ENCODE results near the gene LMO1.

Gene LMO1

DNA sequence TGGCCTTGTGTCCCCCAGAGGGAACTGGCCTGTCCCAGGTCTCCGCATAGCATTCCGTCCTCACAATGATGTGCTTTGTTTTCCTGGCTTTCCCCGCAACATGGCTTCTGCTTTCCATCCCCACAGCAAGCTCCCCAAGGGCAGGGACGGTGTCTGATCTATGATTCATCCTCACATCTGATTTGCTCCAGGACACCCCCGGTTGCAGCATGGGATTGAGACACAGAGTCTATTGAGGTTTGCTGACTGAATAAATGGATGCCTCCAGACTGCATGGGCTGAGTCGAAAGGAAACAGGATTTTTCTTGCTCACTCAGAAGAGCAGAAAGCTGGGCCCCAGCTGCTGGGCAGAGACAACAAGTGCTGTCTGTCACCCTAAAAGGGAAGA is 40.2 kb downstream of the LMO1 start:
- no peak for DNase-seq

DNA sequence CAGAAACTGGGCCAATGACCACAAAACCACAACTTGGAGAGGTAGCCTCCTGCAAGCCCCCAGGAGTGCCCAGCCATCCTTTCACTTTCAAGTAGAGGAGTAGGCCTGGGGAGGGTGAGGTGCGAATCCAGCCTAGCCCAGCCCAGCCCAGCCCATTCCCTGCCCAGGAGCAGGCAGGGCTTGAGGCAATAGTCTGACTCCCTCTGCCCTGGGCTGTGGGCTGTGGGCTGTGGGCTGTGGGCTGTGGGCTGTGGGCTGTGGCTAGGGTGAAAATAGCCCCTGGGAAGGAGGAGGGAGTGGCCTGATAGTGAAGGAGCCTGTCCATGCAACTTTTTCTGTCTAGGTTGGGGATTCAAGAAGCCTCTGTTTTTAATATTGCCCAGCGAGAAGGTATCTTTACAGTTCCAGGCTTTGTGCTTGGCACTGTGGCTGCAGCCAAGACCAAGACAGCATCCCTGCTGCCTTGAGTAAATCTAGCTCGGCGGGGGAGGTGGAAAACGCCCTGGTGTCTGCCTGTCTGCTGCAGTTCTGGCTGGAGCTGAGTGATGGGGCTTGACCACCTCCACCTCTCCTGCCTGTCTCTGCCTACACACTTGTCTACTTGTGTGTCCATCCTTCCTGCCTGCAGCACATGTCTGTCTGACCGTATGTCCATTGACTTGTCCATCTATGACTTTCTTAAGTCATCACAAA is 40.7 kb downstream of the LMO1 start:
- no peak for DNase-seq

DNA sequence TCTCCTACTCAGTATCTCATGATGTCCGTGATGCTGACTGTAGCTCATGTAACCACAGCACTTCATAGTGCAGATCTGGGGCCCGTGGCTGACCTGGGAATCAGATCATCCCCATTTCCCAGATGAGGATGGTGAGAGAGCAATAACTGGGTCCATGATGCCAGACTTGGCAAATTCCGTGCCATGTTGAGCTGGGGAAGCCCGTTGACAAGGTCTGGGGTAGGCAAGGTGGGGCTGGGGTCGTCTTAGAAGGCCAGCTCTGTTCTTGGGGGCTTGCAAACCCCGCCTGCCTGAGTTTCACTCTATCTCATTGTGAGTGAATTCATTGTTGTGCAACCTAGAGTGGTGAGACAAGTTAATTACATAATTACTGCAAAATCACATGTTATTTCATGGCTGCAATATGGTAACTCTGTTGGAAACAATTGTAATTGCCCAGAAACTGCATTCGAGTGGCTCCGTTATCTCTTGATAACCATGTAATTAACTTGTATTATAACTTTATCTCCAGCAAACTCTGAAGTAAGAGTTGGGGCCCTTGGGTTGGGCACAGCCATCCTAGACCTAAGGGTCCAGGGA is 41.7 kb downstream of the LMO1 start:
- DNase-seq: no peak

DNA sequence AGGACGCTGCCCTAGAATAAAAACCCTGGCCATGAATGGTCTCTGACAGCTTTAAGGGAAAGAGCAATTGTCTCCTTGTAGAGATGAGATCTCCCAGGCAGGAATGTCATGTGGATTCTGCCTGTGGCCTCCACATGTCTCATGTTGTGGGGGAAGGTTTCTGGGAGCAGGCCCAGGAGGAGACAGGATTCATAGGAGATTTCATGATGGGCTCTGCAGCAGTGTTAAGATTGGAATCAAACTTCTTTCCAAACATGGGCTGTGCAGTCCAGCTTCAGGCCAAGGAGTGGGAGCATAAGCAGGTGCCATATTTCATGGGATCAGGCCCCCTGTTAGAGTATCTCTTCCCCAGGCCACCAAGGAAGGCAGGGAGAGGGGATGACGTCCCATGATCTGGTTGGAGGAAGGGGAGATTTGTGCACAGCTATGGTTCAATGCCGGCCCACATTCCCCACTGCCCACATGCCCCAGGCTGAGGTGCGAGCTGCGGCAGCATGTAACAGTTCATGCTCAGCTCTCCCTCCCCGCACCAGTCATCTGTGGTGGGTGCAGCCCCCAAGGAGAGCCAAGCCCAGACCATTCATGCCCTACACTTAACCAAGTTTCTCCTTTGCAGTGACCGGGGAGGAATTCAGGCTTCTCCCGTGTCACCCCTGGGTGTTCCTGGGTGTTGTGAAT is 42.5 kb downstream of the LMO1 start:
- DNase-seq: no peak

DNA sequence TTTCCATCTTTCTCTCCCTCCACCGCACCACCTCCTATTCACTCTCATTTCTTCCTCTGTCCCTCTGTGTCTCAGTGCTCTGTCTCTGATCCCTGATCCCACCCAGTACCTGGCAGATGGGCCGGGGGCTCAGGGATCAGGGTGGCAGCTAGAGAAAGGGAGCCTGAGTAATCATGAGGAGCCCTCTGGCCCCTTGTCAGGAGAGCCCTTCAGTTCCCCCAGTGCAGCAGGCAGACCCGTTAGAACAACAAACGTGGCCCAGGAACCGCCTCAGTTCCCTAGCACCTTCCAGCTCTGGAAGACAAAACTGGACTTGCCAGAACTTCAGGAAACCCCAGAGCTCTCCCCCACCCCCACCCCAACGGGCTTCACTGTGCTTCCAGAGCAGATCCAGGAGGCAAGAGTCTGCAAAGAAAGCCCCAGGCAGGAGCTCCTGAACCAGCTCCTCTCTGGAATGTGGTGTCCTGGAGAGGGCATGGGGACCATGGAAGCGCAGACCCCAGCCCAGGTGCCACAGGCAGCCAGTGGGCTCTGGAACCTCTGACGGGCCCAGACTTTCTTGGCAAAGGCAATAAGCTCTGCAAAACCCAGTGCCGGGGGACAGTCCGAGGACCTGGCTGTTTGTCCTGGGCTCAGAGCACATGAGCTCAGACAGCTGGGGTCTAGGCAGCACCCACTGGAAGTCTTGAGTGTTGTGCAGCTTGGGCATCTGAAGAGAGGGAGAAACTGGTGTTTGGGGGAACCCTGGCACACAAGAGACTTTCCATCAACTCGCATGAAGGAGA is 43.2 kb downstream of the LMO1 start:
- DNase-seq: no peak

DNA sequence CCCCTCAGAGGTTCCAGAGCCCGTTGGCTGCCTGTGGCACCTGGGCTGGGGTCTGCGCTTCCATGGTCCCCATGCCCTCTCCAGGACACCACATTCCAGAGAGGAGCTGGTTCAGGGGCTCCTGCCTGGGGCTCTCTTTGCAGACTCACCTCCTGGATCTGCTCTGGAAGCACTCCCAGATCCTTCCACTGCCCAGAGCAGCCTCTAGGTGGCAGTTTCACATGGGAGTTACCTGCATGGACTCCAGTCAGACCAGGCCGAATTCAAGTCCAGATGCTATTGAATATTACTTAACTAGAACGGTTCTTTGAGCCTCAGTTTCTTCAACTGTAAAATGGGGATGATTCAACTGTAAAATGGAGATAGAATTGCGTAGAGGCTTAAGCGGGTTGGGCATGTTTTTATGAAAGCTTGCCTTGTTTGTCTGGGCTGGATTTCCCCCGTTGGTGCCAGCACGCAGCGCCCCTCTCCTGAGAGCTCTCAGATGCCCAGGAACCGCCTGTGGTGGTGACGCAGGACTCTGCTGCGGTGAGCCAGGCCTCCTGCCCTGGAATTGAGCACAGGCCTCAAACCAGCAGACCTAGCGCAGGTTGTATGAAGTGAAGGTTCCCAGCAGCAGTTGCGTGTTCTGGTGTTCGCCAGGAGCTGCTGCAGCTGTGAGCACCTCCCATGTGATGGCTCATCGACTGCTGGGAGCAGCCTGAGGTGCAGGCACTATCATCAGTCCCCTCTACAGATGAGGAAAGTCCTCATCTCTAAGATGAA is 44.2 kb downstream of the LMO1 start:
- peak; percentile 47 for DNase-seq

DNA sequence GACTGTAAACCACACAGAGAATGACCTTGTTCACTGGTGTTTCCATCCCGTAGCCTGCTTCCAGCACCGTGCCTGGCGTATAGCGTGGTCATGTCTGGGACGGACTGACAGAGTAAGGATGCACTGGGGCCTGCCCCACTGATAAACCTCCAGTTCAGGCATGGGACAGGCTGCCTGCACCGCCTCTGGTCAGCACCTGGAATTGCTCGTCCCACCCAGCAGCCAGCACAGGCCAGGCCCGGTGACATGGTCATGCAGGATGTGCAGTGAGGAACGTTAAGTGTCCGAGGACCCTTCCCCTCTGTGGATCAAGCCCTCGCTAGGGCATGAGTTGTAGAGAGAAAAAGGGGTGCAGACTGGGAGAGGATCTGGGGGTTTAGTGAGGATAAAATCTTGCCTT is 44.8 kb downstream of the LMO1 start:
- DNase-seq: no peak

DNA sequence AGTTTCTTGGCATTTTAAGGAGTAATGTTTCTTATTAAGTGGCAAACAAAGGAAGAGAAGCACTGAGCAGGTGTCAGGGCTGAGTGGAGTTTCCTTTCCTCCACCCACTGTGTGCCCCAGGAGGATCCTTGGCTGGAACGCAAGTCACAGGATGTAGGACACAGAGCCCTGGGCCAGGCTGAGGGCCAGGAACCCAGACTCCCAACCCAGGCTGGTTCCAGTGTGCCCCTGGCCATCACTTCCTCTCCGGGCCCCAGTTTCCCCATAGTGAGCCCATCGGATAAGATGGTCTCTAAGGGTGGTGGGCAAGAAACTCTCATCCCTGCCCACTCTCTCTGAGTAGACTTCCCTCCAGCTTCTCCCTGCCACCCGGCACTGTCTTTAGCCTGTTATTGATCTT is 45.3 kb downstream of the LMO1 start:
- DNase-seq: no peak

DNA sequence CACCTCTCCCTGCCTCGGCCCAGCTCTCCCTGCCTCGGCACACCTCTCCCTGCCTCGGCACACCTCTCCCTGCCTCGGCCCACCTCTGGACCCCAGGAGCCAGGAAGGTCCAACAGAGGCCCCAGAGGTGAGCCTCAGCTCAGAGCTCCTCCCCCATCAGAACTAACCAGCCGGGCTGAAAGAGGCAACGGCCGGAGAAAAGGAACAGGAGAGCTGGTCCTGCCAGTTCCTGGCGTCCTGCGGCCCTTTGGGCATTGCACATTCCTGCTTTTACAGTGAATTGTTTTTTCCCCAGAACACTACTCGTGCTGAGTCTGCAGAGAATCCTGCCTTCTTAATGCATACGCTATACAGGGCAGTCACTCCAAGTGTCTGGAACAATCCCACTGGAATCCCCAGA is 45.8 kb downstream of the LMO1 start:
- no peak for DNase-seq

DNA sequence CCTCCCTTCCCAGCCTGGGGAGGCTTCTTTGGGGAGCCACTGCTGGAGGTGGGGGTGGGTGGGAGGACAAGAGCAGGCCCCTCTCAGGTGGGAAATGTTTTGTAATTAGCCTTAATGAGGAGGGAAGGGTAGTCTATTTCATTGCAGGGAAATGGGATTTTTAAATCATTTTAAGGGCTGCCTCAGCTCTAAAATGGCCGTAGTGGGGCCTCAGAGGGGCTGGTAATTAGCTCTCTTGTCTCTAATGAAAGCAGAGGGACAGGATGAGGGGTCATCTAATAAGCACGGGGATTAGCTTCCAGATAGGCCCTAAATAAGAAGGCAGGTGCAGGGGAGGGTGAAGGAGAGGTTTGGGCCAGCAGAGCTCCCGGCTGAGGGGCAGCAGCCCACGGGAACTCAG is 46.5 kb downstream of the LMO1 start:
- DNase-seq: no peak

DNA sequence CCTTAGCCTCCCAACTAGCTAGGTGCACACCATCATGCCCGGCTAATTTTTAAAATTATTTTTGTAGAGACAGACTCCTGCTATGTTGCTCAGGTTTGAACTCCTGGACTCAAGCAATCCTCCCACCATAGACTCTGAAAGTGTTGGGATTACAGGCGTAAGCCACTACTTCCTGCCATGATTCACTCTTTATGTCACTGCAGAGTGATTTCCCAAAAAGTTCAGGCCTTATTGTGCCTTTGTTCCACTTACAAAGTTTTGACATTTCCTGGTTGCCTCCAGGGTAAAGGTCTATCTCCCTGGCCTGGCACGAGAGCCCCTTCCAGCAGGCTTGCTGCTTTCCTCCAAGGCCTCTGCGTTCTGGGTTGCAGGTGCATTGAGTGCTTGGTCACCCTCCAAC is 50.3 kb downstream of the LMO1 start:
- no peak for DNase-seq

DNA sequence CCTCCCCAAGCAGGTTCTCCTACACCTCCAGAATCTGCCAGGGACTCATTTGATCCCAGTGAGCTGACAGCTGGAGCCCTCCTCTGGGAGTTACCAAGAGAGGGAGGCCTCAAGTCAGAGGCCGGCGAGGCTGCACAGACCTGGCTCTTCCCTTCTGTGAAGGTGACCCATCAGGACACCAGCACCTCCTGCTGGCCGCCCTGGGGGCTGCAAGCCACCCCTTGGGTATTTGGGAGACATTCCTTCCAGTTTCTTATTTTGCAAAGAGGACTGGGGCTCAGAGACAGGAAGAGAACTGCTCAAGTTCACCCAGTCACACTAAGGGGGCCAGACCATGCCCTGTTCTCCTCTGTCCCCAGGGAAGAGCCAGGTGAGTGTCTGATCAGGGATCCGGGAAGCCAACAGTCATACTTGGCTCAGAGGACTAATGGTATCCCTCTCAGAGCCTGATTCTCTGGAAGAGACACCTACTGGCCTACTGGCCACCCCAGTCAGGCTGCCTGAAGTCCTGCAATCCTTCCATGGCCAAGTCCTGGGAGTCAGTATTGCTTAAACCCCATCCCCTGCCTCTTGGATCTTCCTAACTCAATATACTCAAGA is 54.4 kb downstream of the LMO1 start:
- DNase-seq: no peak

DNA sequence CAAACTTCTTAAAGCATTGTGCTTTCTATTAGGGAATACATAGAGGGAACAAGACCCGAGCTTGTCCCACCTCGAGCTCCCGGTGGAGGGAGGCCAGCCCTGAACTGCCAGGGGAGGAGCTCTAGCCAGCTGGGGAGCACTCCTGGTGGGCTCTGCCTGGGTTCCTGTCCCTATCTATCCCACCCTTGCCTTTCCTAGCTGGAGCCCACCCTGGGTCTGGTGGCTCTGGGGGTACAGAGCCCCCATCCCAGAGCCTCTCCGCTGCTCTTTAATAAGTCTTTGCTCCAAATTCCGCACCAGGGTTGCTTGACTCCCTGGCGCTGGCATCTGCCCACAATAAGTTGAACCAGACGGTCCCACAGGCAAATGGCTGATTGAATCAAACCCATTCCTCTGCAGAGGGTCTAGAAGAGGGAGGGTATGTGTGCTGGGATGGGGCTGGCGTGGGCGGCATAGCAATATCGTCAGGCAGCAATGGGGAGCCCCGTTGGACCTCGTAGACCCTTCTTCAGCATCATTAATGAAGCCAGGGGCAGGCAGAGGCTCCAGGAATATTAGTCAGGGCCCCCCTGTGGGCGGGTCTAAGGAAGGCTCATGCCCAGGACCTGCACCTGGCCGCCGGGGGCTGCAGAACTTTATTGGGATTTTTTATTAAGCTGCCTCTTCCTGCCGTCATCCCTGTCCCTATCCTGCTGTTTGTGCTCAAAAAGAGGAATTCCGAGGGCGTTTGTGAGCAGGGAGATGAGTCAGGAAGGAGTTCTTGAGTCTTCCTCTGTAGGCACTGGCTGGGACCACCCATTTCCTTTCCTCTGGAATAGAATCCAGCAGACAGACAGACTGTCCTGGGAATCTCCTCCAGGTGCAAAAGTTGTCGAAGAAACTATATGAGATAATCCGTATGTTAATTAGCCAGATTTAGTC is 56.3 kb downstream of the LMO1 start:
- DNase-seq: no peak

DNA sequence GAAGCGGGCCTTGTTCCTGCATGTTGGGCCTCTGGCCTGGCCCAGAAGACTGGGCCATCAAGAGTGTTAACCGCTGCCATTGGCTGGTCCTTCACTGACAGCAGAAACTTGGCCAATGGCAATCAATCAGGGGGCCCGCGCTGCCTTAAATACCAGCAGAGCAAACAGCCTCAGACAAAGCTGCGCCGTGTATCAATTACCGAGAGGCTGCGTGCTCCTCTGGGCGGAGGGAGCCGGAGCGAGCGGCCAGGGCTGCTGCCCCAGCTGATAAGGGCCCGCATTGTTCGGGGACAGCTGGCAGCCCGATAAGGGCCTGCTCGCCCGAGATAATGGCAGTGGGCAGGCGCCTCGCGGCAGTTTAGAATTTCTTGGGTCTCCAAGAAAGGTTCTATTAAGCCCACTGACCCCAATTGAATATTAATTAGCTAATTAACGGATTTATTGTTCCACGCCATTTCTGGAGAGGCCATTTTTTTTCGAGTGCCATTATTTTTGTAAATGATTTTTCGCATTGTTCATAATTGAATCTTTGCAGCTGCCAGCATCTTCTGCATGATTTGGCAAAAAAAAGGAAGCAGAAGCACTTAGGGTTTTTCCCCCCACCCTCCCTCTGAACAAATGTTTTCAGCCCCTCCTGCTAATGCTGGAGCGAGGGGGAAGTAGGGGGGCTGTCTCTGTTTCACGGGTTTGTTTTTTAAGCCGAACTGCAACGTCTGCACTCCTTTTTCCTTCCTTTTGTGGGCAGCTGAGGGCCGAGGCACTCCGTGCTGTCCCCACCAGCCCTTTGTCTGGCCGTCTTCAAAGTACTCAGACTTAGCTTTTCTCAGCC is 57.2 kb downstream of the LMO1 start:
- no peak for DNase-seq

DNA sequence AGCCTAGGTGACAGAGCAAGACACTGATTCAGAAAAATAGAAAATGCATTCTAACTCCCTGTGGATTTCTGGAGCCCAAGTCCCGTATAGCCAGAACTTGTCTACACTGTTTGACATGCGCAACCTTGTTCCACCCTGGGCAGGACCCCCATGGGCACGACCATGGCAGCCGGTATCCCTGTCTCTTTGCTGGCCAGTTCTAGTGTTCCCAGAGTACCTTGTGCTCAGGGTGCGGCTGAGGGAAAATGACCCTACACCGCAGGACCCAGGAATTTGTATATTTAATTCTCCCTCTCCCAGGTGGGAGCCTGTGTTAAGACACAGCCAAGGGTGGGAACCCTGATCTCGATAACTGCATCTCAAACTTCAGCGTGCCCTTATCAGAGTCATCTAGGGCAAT is 58.1 kb downstream of the LMO1 start:
- DNase-seq: no peak

DNA sequence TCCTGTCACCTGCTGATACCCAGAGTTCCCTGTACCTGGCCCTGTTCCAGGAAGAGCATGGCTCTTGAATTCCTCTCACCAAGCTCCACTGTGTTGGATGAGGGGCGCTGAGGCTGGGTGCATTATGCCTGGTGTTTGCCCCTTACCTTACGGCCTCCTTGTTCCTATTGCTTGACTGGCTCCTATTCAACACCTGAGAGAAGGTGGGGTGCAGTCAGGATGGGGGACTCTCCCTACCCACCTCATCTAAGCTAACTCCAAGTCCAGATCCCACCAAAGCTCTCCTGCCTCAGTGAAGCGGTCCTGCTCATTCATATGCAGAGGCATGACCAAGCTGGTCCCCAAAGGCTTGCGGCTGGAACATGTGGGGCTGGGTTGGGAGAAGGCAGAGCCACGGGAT is 59.1 kb downstream of the LMO1 start:
- DNase-seq: no peak

DNA sequence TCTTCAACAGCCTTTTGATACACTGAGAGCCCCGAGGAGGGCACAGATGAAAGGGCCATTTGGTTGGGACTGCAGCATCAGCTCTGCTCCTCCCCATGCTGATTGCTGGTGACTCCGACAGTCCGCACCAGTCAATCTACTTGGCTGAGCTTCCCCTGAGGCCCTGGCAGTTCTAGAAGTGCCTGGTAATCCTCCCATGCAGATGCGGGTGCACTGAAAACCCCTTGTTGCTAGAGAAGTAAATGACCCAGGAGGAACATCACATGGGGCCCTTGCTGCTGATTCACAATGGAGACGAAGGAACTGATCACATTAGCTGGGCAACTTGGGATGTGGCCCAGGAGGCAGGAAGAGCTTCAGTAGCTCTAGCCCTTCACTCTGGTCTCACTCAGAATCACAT is 59.7 kb downstream of the LMO1 start:
- DNase-seq: no peak

DNA sequence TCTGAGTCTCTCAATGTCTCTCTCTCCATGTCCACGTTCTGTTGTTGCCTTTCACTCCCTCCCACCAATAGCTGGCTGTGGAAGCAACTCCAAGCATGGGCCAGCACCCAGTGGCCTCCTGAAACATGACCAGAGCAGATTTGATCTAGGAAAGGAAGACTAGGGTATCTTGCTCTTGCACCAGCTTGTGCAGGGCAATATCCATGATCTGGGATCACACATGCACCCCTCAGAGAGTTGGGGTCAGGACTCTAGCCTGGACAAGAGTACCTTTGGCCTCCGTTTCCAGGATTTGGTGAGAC is 60.3 kb downstream of the LMO1 start:
- no peak for DNase-seq

DNA sequence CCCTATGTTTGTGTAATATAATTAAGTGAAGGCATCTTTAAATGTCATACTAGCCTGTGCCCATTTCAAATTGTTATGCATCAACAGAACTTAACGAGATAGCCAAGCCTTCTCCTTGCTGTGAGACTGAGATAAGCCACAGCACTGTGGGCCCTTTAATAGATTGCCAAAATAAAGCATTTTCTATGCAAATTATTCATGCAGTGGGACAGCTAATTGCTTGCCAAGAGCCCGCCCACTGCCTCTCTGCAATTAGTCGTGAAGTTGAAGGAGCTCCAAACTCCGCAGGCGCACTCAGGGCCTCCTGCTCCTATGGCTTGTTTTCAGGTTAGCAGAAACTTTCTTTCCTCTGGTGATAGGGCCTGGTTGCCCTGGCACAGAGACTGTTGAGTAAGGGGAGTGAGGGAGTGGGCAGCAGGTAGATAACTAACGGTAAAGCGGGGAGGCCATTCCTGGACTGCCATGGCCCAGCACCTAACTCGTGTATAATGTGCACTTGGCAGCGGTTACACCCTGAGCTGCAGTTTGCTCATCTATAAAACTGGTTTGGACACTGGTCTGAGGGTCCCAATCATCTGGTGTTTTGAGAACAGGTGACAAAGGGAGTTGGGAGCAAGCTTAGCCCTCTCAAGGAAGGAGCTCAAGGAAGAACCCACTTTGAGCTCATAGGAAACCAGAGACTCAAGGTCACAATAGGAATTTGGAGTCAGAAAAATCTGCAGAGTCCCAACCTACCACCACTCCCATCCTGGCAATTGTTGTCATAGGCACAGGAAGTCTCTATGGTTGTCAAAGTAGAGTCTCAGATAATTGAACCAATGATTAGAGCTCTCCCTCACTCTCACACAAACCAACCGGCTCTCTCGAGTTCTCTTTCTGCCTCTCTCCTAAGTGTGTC is 60.9 kb downstream of the LMO1 start:
- DNase-seq: no peak
